ENCODE results near the gene ASTN2. TPM values are rescaled to one million over a fixed set of nuclear protein-coding genes. Genes with fewer than 3 reads are reported as not detected.
"Not testable (repeated sequence)": the region's sequence is repeated elsewhere in the genome, so short reads cannot be mapped to it uniquely, and the experiment has no call there.

ASTN2 gene
- total RNA-seq, 1 experiment from 2014 or later: 25.2 TPM

DNA sequence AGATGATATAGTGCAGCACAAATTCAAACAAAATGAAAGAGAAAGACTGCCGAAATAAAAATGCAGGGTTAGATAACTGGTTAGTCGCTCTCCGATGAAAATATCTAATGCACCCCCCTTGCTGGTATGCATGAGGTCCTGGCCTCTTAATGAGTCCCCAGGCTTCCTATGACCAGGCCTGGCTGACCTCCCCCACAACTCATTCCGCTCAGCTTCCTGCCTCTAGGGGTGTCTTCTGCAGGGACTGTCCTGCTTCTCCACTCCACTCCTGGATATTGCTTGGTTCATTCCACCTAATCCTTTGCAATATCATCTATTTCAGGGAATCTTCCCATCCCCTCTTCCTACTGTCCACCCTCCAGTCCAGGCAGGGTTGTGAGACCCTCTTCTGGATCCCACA, 341.8 kb downstream of the ASTN2 start:
- no peak for DNase-seq (ENCODE audit: low spot score)
- in situ Hi-C loops (cut with HindIII; ENCODE audit: low sequenced_read_pairs): no loop called here

DNA sequence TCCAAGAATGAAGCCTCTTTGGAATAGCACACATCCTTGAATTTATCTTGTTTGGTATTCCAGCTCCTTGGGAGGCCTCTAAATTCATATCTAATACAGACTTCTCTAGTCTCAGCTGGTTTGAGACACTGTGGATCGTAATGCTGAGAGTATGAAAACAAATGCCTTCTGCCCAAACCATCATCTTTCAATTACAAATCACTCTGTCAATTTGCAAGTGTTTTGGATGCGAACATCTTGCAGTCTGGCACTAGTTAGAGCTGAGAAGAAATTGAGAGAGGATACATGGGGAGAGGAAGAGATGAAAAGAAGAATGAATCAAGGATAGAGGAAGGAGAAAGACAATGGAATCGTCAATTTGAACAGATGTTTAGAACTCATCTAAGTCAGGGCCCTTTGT, 342.6 kb downstream of the ASTN2 start:
- in situ Hi-C loops (cut with HindIII; ENCODE audit: low sequenced_read_pairs): no loop called here
- DNase-seq (ENCODE audit: low spot score): no peak

DNA sequence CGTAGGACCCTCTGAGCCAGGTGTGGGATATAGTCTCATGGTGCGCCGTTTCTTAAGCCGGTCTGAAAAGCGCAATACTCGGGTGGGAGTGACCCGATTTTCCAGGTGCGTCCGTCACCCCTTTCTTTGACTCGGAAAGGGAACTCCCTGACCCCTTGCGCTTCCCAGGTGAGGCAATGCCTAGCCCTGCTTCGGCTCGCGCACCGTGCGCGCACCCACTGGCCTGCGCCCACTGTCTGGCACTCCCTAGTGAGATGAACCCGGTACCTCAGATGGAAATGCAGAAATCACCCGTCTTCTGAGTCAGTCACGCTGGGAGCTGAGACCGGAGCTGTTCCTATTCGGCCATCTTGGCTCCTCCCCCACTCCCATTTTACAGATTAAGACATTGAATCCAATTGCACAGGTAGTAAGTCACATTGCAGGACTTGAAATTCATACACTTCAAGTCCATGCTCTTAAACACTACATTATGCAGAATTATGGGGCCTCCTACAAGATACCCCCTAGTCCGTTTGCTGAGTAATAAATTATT, 343.1 kb downstream of the ASTN2 start:
- in situ Hi-C loops (cut with HindIII; ENCODE audit: low sequenced_read_pairs); DNase-seq (ENCODE audit: low spot score): not testable (repeated sequence)

DNA sequence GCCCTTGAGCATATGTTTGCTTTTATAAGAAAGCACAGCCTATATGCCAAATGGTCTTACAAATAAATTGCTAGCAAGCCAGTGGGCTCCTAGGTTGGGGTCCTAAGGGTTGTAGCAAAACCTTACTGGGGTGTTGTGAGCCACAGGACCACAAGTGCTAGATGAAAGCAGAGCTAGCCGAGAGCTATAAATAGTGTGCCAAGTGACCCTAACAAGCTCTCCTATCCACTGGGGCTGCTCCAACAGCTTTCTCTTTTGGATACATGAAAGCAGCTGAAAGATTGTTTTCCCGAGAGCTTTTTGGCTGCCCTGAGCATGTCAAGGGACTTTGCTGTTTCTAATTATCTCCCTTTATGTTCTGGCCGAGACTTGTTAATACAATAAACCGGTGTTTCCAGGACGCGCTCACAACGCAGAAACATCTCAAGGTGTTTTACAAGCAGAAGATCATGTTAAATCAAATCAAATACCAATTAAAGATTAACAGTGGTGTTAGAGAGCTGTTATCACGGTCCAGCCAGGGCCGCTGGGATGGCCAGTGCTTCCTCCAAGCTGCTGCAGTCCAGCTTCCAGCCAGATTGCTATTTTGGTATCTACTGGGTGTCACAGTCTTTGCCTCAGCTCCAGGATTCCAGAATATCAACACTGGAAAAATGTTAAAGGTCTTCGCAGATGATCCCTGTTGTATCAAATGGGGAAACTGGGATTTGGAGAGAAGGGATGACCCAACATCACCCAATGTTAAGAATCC, 351.0 kb downstream of the ASTN2 start:
- in situ Hi-C loops (cut with HindIII; ENCODE audit: low sequenced_read_pairs): no loop called here
- DNase-seq (ENCODE audit: low spot score): no peak

DNA sequence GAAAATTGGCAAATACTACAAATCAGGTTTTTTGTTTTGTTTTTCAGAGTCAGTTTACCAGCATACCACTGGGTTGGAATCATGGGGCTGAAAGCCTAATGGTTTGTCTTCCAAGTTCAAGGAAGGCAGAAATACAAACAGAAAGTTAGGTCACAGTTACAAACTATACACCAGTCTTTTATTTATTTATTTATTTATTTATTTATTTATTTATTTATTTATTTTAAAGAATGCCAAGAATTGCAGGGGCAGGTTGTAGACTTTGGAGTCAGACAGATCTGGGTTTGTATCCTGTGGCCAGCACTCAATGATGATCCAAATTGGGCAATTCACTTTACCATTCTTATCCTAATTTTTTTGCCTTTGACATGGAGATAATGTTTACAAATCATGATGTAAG, 353.9 kb downstream of the ASTN2 start:
- in situ Hi-C loops (cut with HindIII; ENCODE audit: low sequenced_read_pairs): no loop called here

DNA sequence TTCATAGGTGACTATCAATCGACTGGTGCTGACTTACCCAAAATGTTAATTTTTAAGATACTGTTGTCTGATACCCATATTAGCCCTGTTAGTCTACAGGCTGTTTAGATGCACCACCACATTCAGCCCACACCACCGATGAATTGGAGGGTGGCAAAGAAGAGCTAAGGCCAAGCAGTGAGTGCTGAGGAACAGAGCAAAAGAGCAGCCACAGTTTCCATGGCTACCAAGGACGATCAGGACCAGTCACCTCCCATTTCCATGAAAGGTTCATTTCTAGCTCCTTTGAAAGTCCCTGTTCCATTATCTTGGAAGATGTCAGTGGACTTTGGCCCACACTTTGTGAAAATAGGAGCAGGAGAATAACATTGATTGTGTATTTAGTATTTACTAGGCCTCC, 364.9 kb downstream of the ASTN2 start:
- DNase-seq (ENCODE audit: low spot score): no peak
- in situ Hi-C loops (cut with HindIII; ENCODE audit: low sequenced_read_pairs): no loop called here

More for the DNA sequence above, 353.9 kb downstream of the ASTN2 start:
- no peak for DNase-seq (ENCODE audit: low spot score)

DNA sequence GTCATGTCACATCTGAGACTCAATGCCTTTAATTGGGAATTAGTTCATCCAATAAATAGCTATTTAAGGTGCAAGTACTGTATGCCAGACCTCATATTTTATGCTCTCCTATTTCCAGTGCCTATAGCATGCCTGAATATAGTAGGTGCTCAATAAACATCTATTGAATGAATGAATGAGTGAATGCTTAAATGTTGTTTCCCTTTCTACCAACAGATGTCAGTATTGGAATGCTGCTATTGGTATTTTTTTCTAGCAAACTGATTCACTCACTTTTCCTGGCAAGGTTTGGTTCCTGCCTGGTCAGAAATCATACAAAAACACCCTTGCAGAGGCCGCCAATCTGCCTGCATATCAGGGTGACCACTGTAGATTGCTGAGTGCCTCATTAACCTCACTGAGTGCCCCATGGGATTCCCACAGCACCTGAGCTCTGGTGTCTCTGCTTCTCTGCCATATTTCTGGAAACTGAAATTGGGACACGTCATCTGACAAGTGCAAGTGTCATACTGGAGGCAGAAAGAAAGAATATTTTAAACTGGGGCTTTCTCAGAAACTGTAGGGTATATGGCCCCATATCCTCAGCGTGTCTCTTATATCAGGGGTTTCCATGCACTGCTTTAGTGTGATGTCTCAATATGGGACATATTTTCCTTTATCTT, 368.1 kb downstream of the ASTN2 start:
- no peak for DNase-seq (ENCODE audit: low spot score)
- in situ Hi-C loops (cut with HindIII; ENCODE audit: low sequenced_read_pairs): no loop called here

DNA sequence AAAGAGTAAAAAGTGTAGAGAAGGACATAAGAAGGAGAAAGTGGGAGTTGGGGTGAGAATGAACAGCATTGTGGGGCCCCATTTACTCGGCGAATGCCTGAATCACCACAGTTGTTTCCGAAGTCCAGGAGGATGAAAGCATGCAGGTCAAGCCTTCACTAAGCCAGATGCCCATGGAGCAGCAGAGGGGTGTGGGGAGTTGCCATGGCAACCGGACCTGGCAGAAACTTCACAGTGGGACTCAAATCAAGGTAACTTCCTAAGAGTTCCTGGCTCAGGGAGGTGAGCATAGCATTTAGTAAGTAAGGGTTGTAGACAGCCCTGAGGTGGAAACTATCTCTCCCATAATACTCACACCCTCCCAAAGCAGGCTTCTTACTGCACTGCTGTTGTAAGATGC, 370.6 kb downstream of the ASTN2 start:
- DNase-seq (ENCODE audit: low spot score): peak; percentile 81
- in situ Hi-C loops (cut with HindIII; ENCODE audit: low sequenced_read_pairs): no loop called here

DNA sequence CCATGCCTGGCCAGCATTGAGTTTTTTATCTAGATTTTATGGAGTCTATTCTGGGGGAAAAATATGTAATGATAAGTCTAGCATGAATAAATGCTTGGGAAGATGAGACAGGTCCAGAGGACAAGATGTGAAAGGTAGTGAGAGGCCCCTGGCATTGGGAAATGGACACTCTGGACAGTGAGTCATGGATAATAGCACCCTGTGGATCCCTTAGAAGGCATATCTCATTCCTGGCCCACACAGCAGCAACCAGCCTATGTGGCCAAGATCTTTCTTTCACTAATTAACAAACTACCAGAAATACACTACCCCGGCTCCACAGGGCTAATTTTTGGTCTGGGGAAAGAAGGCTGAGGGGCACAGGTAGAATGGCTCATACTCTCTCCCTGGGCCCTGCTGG, 371.7 kb downstream of the ASTN2 start:
- in situ Hi-C loops (cut with HindIII; ENCODE audit: low sequenced_read_pairs): no loop called here
- no peak for DNase-seq (ENCODE audit: low spot score)

DNA sequence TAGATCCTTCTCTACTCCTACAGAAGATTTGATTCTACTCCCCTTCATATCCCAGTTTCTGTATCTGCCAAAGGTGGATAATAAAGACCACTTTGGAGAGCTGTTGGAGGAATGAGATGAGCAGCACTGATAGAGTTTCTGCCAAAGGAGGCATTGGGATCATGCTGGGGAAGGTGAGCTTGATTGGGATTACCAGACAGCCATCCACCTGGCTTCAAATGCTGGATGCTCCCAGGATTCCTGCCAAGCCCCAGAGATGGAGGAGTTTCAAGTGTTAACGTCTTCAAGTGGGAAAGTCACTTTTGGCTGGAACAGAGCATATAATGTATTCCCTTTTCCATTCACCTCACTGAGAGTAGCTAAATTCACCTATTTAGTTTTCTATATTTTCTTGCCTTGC, 379.3 kb downstream of the ASTN2 start:
- in situ Hi-C loops (cut with HindIII; ENCODE audit: low sequenced_read_pairs): no loop called here
- peak; percentile 83 for DNase-seq (ENCODE audit: low spot score)

DNA sequence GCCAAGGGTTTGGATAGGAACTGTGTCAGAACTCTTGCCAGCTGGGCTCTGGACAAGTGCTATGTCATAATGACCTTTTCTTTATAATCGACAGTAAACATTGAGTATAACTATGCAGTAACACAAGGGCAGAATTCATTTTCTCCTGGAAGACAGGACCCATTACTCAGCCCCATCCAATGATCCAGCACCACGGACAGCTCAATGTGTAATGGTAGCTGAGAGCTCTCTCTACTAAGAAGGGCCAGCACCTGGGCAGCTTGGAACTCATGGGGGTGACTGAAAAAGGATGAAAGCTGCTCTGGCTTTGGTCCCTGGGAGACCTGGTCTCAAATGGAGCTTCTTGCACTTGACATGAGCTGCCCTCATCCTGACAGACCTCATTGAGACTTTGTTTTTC, 380.0 kb downstream of the ASTN2 start:
- in situ Hi-C loops (cut with HindIII; ENCODE audit: low sequenced_read_pairs): no loop called here
- peak; percentile 46 for DNase-seq (ENCODE audit: low spot score)

DNA sequence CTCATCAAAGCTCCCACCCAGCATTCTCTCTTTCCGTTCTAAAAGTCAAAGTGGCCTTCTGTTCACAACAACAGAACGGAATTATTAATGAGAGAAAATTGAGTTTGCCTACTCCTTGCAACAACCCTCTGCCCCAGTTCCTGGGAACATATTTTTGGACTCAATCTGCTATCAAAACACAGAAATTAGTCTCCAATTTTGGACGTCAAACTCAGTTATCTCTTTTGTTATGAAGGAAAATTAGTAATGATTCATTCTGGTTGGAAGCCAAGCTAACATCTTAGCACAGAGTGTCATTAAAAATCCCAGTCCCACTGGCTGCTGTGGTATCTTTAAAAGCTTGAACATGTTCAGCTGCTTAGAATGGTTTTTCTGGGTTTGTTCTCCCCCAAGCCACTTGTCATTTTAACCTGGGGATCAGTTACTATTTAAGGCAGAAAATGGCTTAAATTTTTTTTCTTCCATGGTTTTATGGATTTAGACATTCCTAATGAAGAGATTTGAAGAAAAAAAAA, 384.5 kb downstream of the ASTN2 start:
- DNase-seq (ENCODE audit: low spot score): no peak
- in situ Hi-C loops (cut with HindIII; ENCODE audit: low sequenced_read_pairs): no loop called here

DNA sequence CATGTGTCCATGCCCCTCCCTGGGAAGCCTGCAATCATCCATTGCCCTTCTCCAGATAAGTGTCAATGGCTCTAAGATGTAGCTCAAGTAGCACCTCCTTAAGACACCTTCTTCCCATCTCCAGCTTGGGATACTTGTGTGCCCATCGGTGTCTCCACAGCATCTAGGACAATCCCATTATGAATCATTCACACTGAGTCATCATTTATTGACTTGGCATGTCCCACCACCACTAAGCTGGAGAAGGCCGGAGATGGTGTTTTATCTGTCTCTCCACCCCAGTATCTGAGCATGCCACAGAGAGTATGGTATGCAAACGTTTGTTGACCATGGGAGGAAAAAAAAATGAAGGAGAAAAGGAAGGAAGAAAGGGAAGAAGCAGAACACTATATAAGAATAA, 385.5 kb downstream of the ASTN2 start:
- in situ Hi-C loops (cut with HindIII; ENCODE audit: low sequenced_read_pairs): no loop called here
- no peak for DNase-seq (ENCODE audit: low spot score)

DNA sequence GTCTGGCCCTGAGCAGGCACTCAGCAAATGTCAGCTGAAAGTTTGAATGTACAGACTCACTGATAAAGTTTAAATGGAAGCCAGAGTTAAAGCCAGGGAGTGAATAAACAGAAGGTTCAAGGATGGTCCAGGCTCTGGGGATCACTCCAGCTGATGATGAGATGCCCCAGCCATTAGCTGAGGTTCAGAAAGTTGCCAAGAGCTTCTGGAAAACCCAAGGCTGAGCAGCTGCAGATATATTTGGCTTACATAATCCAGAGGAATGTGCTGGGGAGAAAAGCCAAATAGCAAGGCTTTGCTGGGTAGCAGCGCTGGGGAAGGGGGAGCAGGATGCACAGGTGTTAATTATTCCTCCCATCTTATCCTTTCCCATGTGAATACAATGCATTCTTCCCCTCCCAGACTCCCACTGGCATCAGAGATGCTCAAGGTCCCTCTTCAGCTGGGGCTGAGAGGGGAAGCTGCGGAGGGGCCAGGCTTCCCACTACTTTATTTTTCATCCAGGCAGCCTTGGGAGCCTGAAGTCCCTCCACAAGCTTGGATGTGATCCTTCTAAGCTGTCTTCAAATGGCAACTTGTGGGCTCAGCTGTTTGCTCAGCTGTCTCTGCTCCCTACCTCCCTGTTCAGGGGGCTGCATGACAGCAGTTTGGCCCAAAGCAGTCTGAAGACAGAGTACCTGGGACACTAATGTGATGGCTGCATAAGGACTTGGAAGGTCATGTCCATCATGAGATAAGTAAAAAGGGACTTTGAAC, 386.6 kb downstream of the ASTN2 start:
- in situ Hi-C loops (cut with HindIII; ENCODE audit: low sequenced_read_pairs): no loop called here
- DNase-seq (ENCODE audit: low spot score): no peak

DNA sequence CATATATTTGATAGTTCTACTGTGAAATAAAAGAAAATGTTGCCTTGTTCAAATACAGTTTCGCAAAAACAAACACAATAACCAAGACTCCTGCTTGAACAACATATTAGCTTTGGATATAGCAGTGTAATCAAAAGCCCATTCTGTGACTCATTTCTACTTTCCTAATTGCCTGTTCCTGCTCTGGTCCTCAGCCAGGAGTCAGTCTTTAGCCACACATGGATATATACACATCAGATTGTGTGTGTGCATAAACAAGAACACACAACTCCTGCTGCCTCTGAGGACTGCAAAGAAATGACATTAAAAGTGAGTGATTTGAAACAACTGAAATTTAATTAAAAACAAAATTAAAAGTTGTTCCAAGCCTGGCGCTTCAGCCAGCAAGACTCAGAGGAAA, 393.0 kb downstream of the ASTN2 start:
- in situ Hi-C loops (cut with HindIII; ENCODE audit: low sequenced_read_pairs): no loop called here
- DNase-seq (ENCODE audit: low spot score): no peak

DNA sequence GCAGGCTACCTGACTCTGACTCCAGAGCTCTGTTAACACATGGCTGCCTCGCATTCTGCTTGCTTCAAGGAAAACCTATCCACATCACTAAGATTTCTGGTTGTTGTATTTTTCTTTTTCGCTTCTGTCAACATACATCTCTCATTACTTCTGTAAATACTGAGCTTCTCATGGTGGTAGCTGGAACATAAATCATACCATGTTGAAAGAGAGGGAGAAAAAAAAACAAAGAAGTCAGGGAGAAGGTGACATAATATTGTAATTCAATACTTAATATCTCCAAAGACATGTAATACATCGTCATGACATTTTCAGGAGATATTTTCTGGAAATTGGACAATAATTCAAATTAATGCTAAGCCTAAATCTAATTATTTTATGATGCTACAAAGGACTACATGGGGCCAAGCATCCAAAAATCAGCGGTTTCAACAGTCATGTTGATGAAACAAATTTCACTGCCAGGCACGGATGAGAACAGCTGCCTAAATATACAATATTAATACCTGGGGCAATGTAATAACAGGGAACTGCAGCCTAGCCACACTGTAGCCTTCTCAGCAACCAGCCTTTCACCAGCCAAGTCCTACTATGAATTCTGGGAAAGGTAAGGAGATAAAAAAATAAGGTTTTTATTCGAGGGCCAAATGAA, 395.8 kb downstream of the ASTN2 start:
- in situ Hi-C loops (cut with HindIII; ENCODE audit: low sequenced_read_pairs): no loop called here
- no peak for DNase-seq (ENCODE audit: low spot score)

DNA sequence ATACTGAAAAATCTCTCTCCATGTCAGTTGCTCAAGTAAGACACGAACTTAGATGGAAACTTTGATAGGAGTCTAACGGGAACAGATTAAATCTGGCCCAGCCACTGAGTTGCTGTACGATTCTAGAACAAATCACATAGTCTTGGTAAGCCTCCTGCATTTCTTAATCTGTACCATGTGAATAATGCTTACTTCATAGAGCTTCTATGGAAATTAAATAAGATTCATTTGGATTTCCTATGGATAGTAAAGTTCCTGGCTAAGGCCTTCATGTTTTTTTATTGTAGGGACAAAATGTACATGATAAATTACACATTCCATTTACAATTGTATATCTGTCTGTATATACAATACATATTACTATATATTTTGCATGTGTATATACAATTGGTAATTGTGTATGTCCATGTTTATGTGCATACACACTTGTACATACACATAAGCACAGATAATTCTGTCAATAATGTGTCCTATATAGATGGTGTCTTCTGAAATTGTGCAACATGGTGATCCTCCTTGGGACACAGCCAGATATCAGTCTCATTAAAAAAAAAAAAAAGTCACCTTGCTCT, 397.4 kb downstream of the ASTN2 start:
- in situ Hi-C loops (cut with HindIII; ENCODE audit: low sequenced_read_pairs): no loop called here

DNA sequence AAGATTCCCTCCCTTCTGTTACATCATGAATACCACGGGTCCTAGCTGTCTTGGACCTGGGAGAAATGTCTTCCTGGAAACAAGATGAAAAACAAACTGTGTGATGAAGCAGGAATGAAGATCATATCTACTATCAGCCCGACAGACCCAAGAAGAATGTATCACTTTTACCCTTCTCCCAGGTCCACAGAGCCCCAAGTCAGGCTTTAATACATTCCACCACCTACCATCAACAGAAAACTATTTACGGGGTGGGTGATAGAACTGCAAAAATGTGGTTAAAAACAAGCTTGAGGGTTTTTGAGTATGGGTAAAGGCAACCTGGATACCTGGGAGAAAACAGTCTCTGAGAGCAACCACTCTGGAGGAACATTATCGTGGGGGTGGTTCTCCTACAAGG, 400.8 kb downstream of the ASTN2 start:
- DNase-seq (ENCODE audit: low spot score): no peak
- in situ Hi-C loops (cut with HindIII; ENCODE audit: low sequenced_read_pairs): no loop called here

More for the DNA sequence above, 397.4 kb downstream of the ASTN2 start:
- no peak for DNase-seq (ENCODE audit: low spot score)

DNA sequence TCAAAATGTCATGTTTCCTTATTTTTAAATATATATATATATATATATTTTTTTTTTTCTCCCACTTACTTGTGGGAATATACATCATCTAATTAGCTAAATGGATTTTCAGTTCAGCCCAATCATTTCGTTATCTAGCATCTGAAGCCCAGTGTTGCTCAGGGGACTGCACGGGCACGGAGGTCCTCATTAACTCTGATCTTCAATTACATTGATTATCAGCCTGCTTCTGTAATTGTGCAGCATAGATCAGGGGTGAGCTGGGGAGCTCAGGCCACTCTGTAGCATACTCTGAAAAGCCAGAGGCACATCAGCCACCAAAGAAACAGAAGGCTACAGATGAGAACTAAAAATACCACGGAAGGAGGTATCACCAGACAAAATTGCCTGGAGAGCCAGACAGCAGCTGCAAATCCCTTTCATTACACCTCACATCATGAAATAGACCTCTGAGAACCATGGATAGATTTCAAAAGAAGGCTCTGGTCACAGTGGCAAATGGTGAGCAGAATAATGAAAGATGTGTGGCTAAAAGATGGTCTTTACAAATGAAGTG, 401.3 kb downstream of the ASTN2 start:
- in situ Hi-C loops (cut with HindIII; ENCODE audit: low sequenced_read_pairs): no loop called here

More for the DNA sequence above, 401.3 kb downstream of the ASTN2 start:
- no peak for DNase-seq (ENCODE audit: low spot score)
